HG02798 (cell line): ENCODE data around the gene JSRP1.
"Not testable (repeated sequence)": the region's sequence is repeated elsewhere in the genome, so short reads cannot be mapped to it uniquely, and the experiment has no call there.

Experiments used
- ATAC-seq: cut with Tn5 transposase; IDR thresholded peaks from one replicate; pipeline ENCODE4 v1.9.1; 2021; ENCODE audit warnings: mild to moderate bottlenecking; ENCODE audit not compliant: unreplicated experiment, poor library complexity

The JSRP1 gene

GRCh38 chr19:2283835-2284507, 27.8 kb upstream of the JSRP1 start:
- no peak for ATAC-seq

- ATAC-seq = no peak
These were observed 26.6 kb upstream of the JSRP1 start for GRCh38 chr19:2282862-2283237.

DNA sequence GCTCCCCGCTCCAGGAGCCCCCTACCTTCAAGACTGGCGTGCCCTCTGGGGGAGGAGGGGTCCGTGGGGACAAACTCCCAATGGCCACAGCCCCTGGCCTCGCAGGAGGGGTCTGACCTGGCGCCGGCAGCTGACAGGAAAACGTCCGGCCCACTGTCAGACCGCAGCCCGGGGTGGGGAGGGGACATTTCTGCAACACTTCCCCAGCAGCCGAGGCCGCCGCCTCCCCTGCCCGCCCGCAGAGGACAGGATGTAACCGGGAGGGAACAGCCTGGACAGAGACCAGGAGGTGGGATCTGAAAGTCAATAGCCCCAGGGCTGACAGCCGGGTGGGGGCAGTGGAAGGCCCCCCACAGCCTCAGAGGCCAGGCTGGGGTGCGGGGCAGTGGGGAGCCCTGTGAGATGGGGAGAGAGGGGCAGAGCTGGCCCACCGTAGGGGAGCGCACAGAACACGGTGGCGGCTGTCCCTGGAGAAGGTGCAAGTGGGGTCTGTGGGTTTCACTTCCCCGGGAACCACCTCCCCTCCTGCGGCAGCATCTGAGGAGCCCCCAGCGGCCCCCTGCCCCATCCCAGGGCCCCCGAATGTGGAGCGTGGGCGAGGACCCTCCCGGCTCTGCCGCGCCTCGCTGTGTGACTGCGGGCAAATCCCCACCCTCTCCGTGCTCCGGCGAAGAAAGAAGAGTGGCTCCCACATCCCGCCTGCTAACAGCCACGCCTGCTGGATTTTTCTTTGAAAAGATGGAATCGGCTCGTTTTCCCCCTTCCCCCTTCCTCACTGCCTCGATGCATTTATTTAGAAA, 26.0 kb upstream of the JSRP1 start, which contains the start of gene PEAK3:
Gene PEAK3 (minus strand): TSS at position 114 of the 800 bp plus-strand sequence. CDS start 1,244 bp downstream, outside the sequence.
- ATAC-seq = no peak

- not testable (repeated sequence) for ATAC-seq
These were observed 25.2 kb upstream of the JSRP1 start for GRCh38 chr19:2281265-2282061.

GRCh38 chr19:2280633-2281264, 24.5 kb upstream of the JSRP1 start:
- ATAC-seq = no peak

- no peak for ATAC-seq
These were observed 22.4 kb upstream of the JSRP1 start for GRCh38 chr19:2278459-2279158.

DNA sequence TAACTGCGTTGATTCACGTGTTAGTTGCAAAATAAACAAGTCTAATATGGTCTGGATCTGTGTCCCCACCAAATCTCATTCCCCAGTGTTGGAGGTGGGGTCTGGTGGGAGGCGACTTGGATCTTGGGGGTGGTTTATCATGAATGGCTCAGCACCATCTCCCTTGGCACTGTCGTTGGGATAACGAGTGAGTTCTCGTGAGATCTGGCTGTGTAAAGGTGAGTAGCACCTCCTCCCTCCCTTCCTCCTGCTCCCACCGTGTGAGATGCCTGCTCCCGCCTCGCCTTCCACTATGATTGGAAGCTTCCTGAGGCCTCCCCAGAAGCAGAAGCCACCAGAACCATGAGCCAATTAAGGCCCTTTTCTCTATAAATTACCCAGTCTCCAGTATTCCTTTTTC, 20.9 kb upstream of the JSRP1 start:
- ATAC-seq = no peak

- ATAC-seq = no peak
These were observed 20.3 kb upstream of the JSRP1 start for GRCh38 chr19:2276429-2276986.

DNA sequence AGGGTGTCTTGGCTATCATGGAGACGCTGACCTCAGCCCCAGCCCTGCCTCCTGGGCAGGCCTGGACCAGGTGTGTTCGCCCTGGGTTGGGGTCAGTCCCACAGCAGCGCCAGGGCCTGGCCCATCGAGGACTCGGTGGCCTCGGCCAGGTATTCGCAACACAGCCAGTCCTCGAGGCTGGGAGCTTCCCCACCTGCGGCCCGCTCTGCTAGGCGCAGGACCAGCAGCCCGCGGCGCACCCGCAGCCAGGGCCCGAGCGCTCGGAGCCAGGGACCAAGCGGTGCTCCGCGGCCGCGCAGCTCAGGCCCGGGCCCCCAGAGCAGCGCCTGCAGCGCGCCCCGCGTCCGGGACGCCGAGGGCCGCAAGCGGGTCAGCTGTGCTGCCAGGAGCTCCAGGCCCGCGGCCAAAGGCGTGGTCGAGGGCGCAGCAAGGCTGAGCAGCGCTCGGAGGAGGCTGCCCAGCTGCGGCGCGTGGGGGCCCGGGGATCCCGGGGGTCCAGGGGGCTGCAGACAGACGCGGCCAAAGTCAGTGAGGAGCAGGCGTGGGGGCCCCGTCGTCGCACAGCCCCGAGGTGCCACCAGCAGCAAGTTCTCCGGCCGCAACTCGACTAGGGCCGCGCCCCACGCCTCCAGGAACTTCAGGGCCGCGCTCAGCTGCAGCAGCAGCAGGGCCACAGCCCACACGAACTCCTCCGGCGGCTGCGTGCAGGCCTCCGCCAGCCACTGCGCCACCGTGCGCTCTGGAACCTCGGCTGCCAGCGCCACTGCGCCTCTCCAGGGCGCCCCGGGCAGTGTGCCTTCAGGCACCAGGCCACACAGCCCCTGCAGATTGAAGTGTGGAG, 19.6 kb upstream of the JSRP1 start:
- no peak for ATAC-seq

- no peak for ATAC-seq
These were observed 18.8 kb upstream of the JSRP1 start for GRCh38 chr19:2274931-2275535.

- no peak for ATAC-seq
These were observed 18.0 kb upstream of the JSRP1 start for GRCh38 chr19:2274185-2274711.

DNA sequence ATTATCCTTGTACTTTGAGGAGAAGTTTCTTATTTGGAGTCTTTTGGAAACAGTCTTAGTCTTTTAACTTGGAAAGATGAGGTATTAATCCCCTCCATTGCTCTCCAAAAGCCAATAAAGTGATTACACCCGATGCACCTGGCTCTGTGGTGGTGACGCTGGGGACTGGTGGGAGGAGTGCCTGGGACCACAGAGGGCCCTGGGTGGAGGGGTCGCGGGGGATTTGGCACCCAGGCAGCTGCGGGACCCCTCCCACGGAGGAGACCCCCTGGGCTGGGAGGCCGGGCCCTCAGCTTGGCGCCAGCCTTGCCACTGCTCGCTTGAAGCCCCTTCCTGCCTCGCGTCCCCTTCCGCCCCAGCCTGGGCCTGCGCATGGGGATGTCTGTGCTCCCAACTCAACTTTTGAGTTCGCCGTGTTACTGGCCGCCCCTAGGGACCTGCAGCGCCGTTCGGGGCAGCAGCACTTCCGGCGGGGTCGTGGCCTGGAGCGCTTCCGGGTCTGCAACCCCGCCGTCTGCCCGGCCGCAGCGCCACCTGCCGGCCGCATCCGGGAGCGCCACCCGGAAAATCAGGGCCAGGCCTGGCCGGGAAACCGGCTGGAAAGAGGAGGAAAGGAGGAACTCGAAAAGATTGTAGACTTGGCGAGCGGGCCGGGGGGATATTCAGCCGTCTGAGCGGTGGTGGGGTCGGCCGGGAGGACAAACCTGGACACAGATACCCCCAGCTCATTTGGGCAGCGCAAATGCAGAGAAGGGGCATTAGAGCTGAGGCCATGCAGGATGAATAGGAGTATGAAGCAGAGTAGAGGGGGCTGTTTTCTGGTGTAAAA, 17.4 kb upstream of the JSRP1 start:
- peak; percentile 26 for ATAC-seq

GRCh38 chr19:2271234-2272103, 15.3 kb upstream of the JSRP1 start:
- ATAC-seq = no peak

DNA sequence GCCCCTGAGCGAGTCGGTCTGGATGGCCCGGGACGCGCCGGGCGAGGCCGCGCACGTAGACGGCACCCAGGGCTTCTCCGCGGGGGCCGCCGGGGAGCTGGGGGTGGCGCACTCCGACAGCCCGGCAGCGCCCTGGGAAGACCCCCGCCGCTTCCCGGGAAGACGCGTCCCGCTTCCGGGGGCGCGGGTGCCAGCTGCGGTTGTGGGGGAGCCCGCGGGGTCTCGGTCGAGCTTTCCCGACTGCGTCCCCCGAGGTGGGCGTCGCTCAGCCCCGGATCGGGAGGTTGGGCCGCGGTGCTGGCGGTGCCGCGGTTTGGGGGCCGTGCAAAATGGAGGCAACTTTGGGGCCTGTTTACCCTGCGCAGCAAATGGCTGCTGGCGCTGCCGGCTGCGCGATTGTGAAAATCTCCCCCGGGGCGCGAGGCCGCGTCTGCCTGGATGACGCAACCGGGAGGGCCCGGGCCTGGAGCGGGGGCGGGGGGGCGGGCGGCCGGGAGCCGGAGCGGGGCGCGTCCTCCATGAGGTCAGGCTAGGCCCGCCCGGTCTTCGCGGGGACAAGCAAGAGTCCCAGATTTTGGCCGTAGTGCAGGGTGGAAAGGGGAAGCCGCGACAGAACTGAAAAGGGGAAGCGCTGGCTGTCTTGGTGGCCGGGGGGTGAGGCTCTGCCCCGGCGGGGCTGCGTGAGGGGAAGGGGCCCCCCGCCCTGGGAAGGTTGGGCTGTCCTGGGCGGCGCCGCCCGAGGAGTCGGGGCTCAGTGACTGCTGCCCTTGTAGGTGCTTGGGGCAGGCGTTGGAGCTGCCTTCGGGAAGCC, 14.4 kb upstream of the JSRP1 start:
- ATAC-seq = no peak

DNA sequence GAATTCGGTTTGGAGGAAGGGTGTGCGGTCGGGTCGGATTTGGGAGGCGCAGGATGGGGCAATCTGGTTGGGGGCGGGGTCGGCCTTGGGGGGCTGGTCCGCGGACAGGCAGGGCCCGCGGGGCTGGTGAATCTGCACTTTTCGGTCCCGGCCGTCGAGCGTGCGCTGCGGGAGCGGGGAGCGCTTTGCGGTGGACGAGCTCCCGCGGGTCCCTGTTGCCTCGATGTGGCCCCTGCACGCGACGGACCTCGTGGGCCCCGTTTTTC, 13.9 kb upstream of the JSRP1 start:
- no peak for ATAC-seq
